HFFc6 (cell line): ENCODE results near the gene CHERP. TPM values are rescaled to one million over a fixed set of nuclear protein-coding genes. Genes with fewer than 3 reads are reported as not detected.

Experiments used
- DNase-seq: peaks from one replicate; pipeline ENCODE4 v3.0.0-alpha.2; 2018
- H3K27ac Mint-ChIP-seq: 2 replicates; pipeline ENCODE4 v1.8.0; 2020; ENCODE audit warnings: mild to moderate bottlenecking, mixed read lengths
- H3K27me3 Mint-ChIP-seq: 2 replicates; pipeline ENCODE4 v1.8.0; 2021; ENCODE audit warnings: mild to moderate bottlenecking, moderate library complexity, mixed read lengths; ENCODE audit not compliant: insufficient read depth
- H3K36me3 Mint-ChIP-seq: 2 replicates; pipeline ENCODE4 v1.8.0; 2021; ENCODE audit warnings: low read depth, mixed read lengths
- H3K4me1 Mint-ChIP-seq: 2 replicates; pipeline ENCODE4 v1.8.0; 2020; ENCODE audit warnings: low read depth, mixed read lengths
- H3K4me3 Mint-ChIP-seq: 2 replicates; pipeline ENCODE4 v1.8.0; 2020; ENCODE audit warnings: mild to moderate bottlenecking, moderate library complexity, mixed read lengths
- H3K9me3 Mint-ChIP-seq: 2 replicates; pipeline ENCODE4 v1.8.0; 2020; ENCODE audit warnings: mild to moderate bottlenecking, mixed read lengths
- total RNA-seq, 6 experiments: library from RNA; stranded (reverse); fragmentation: NEBNext Ultra II Directional; extraction: Animal tissue kit (Norgen Biotek cat#: 25700); gene quantifications; 2 replicates in 1 of 6; 3 replicates in 5 of 6; pipeline ENCODE4 v1.2.3, GENCODE V29; 2021
- TF ChIP-seq, protein P1 (sequence below): fragments of 200-600 bp; sonication (generic); IDR thresholded peaks from 2 replicates; pipeline ENCODE4 v1.5.0; 2021; ENCODE audit warnings: antibody characterized with exemption, mild to moderate bottlenecking

Gene CHERP
- total RNA-seq, 6 experiments from 2014 or later = 30.4 to 38.5 (median 34.6) TPM

DNA sequence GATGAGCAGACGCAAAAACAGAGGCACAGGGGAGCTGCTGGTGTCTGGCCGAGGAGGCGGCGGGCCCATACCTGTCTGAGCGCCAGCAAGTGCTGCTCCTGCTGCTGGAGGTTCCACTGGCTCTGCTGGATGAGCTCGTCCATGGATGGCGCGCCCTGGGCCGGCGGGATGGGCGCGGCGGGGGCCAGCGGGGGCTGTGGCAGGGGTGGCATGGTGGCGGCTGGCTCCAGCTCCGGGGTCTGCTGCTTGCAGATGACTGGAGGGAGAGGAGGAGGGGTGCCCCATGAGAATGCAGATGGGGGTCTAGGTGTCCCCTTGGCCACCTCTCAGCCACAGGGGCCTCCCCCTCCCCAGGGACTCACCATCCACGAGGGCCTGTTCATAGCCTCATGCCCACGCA, 6.9 kb downstream of the CHERP start:
- H3K36me3 Mint-ChIP-seq = peaks cover 31% of the 10 kb centered on the region
- no peaks in the 10 kb centered on the region for H3K9me3 Mint-ChIP-seq
- TF ChIP-seq, protein P1, sequence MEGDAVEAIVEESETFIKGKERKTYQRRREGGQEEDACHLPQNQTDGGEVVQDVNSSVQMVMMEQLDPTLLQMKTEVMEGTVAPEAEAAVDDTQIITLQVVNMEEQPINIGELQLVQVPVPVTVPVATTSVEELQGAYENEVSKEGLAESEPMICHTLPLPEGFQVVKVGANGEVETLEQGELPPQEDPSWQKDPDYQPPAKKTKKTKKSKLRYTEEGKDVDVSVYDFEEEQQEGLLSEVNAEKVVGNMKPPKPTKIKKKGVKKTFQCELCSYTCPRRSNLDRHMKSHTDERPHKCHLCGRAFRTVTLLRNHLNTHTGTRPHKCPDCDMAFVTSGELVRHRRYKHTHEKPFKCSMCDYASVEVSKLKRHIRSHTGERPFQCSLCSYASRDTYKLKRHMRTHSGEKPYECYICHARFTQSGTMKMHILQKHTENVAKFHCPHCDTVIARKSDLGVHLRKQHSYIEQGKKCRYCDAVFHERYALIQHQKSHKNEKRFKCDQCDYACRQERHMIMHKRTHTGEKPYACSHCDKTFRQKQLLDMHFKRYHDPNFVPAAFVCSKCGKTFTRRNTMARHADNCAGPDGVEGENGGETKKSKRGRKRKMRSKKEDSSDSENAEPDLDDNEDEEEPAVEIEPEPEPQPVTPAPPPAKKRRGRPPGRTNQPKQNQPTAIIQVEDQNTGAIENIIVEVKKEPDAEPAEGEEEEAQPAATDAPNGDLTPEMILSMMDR = no peak
- no peak overlapping the region for H3K4me3 Mint-ChIP-seq
- no peak overlapping the region for H3K27ac Mint-ChIP-seq
- no peak for DNase-seq
- H3K27me3 Mint-ChIP-seq = peaks cover 6% of the 10 kb centered on the region
- no peaks in the 10 kb centered on the region for H3K4me1 Mint-ChIP-seq

DNA sequence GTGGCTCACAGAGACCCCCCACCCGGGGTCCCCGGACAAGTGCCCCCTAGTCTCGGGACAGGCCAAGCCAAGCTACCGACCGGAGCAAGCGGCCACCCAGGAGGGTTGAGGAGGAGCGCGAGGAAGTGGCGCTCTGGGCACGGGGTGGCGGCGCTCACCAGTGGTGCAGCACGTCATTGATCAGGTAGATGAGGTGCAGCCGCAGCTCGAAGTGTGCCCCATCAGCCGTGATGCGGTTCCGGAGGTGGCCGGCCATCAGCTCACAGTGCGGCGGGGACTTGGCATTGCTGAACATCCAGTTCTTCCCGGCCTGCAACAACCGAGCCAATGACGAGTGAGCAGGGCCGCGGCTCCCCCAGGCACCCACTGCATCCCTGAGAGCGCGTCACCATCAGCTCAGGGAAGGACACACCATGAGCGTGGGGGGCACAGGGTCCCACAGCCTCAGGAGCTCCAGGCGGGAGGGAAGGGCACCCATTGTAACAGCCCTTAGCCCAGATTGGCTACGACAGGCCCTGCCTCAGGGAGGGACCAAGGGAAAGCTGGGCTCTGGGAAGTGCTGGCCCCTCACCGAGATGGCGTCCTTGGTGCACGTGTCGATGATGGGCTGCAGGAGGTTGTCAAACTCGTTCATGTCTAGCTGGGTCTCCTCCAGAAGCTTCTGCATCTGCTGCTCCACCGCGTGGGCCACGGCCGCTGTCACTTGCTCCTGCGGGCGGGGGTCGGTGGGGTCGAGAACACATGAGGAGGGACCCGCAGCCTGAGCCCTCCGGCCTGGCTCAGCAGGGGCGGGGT, 9.6 kb downstream of the CHERP start:
- H3K36me3 Mint-ChIP-seq = peaks cover 12% of the 10 kb centered on the region
- H3K9me3 Mint-ChIP-seq = no peaks in the 10 kb centered on the region
- H3K4me3 Mint-ChIP-seq = no peak overlapping the region
- H3K27ac Mint-ChIP-seq = no peak overlapping the region
- peaks cover 3% of the 10 kb centered on the region for H3K27me3 Mint-ChIP-seq
- no peak for DNase-seq
- H3K4me1 Mint-ChIP-seq = no peaks in the 10 kb centered on the region
- TF ChIP-seq, protein P1 = no peak

DNA sequence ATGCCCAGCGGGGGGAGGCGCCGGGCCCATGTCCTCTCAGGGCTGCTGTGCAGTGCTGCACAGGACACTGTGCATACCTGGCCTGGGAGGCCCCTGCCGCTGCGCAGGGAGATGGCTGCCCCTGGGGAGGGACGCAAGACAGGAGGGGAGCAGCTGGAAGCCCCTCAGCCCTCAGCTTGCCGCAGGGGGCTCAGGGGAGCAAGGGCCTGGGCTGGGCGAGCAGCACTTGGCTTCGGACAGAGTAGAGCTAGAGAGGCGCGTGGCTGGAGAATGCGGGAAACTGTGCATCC, 10.9 kb downstream of the CHERP start:
- H3K36me3 Mint-ChIP-seq = peaks cover 9% of the 10 kb centered on the region

DNA sequence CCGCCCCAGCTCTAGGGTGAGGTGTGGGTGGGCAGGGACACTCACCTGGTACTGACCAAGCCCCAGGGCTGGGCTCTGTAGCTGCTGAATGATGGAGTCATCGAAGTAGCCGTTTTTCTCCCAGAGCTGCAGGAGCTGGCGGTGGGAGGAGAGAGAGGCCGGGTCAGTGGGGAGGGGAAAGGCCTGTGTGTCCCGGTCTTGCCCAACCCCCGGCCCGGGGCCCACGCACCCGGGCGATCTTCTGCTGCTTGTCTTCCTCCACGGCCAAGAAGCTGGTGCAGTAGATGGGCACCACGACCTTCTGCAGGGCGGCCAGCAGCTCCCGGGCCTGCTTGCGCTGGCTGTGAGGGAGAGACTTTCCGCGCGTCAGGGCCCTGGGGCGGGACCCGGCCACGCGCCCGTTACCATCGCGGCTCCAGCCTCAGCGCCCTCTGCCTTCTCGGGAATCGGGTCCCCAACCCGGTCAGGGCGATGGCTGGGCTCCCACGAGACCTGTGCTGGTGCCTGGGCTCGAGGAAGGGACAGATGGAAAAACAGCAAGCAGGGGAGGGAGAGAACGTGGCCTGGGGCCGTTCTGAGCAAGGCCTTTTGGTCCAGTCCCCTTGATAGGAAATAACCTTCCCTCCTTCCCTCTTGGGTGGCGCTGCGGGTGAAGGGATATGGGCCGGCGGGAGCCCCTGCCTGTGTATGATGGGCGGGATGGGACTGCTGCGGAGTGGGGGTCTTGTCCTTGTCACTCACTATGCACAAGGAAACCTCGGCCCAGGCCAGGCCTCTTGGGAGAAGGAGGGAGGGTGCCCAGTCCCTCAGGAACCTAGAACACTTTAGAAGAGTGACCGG, 11.5 kb downstream of the CHERP start:
- TF ChIP-seq, protein P1 = no peak
- Mint-ChIP-seq H3K36me3 (peaks cover 9% of the 10 kb centered on the region), H3K9me3 (no peaks in the 10 kb centered on the region), H3K4me3 (no peak overlapping the region), H3K27ac (no peak overlapping the region), H3K4me1 (no peaks in the 10 kb centered on the region), H3K27me3 (peaks cover 3% of the 10 kb centered on the region)
- no peak for DNase-seq

More for the DNA sequence above, 10.9 kb downstream of the CHERP start:
- DNase-seq = no peak
- H3K4me3 Mint-ChIP-seq = no peak overlapping the region
- TF ChIP-seq, protein P1 = no peak
- no peaks in the 10 kb centered on the region for H3K4me1 Mint-ChIP-seq
- H3K9me3 Mint-ChIP-seq = no peaks in the 10 kb centered on the region
- no peak overlapping the region for H3K27ac Mint-ChIP-seq
- peaks cover 3% of the 10 kb centered on the region for H3K27me3 Mint-ChIP-seq

DNA sequence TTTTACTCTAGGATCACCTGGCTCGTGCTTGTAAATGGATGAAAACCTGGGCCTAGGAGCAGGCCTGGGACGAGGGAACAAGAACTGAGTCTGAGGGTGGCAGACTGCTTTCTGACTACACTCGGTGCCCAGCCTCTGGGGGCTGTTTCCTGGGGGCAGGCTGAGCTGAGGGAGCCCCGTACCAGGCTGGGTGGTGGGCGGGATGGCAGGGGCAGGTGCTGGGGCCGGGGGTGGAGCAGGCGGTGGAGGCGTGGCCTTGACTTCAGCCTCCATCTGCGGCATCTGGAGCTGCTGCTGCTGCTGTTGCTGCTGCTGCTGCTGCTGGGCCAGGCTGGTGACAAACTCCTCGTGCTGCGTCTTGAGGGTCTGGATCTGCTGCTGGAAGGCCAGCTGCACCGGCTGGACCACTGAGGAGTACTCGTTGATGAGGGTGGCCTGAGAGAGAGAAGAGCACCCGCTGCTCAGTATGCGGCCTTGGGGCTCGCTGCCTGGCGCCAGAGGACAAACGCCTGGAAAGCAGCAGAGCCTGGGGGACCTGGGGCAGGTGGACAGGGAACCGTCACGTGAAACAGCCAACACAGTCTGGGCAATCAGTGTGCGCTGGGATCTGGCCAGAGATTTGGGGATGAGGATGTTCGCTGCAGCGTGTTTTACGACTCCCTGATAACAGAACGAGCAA, 12.6 kb downstream of the CHERP start:
- Mint-ChIP-seq H3K27ac (no peak overlapping the region), H3K4me3 (no peak overlapping the region), H3K27me3 (peaks cover 3% of the 10 kb centered on the region), H3K9me3 (no peaks in the 10 kb centered on the region), H3K4me1 (no peaks in the 10 kb centered on the region), H3K36me3 (peaks cover 9% of the 10 kb centered on the region)
- DNase-seq = no peak
- TF ChIP-seq, protein P1 = no peak
